NT2/D1 (cell line): Measurements from ENCODE around the gene ZNF829.

Experiments used
- YY1 ChIP-seq: IDR thresholded peaks from 2 replicates; pipeline ENCODE4 v1.6.1; 2011; ENCODE audit not compliant: insufficient read length, insufficient read depth
- ZNF274 ChIP-seq: IDR thresholded peaks from 2 replicates; pipeline ENCODE4 v1.6.1; 2011; ENCODE audit warnings: mild to moderate bottlenecking, low read depth, low read length

GRCh38 chr19:36891768-36892357, 24.2 kb downstream of the ZNF829 start:
- TF ChIP-seq YY1: no peak
- TF ChIP-seq ZNF274: peak; percentile 74
